WERI-Rb-1 (cell line): ENCODE results near the gene CHKA.

ENCODE experiments used
- DNase-seq: peaks from one replicate; pipeline ENCODE4 v3.0.0-alpha.2; 2020
- H3K27ac ChIP-seq: fragments of 250-450 bp; sonication (Bioruptor Pico); 2 replicates; pipeline ENCODE4 v1.5.1; 2020; ENCODE audit warnings: mild to moderate bottlenecking, moderate library complexity
- H3K27me3 ChIP-seq: fragments of 250-450 bp; sonication (Bioruptor Pico); 2 replicates; pipeline ENCODE4 v1.5.1; 2021; ENCODE audit warnings: mild to moderate bottlenecking, low read depth, moderate library complexity; ENCODE audit not compliant: insufficient read depth, severe bottlenecking
- H3K36me3 ChIP-seq: fragments of 250-450 bp; sonication (Bioruptor Pico); 2 replicates; pipeline ENCODE4 v1.5.1; 2020; ENCODE audit warnings: mild to moderate bottlenecking, moderate library complexity
- H3K4me3 ChIP-seq: 2 replicates; pipeline ENCODE4 v1.5.1; 2011; ENCODE audit warnings: low read depth, mild to moderate bottlenecking, control low read depth, low read length
- H3K9me3 ChIP-seq: fragments of 250-450 bp; sonication (Bioruptor Pico); 2 replicates; pipeline ENCODE4 v1.5.1; 2021; ENCODE audit warnings: mild to moderate bottlenecking, moderate library complexity; ENCODE audit not compliant: severe bottlenecking
- TF ChIP-seq, protein P1 (sequence below): IDR thresholded peaks from 2 replicates; pipeline ENCODE4 v1.5.1; 2011; ENCODE audit warnings: low read depth, mild to moderate bottlenecking, control low read depth, inconsistent platforms, low read length

The CHKA gene

DNA sequence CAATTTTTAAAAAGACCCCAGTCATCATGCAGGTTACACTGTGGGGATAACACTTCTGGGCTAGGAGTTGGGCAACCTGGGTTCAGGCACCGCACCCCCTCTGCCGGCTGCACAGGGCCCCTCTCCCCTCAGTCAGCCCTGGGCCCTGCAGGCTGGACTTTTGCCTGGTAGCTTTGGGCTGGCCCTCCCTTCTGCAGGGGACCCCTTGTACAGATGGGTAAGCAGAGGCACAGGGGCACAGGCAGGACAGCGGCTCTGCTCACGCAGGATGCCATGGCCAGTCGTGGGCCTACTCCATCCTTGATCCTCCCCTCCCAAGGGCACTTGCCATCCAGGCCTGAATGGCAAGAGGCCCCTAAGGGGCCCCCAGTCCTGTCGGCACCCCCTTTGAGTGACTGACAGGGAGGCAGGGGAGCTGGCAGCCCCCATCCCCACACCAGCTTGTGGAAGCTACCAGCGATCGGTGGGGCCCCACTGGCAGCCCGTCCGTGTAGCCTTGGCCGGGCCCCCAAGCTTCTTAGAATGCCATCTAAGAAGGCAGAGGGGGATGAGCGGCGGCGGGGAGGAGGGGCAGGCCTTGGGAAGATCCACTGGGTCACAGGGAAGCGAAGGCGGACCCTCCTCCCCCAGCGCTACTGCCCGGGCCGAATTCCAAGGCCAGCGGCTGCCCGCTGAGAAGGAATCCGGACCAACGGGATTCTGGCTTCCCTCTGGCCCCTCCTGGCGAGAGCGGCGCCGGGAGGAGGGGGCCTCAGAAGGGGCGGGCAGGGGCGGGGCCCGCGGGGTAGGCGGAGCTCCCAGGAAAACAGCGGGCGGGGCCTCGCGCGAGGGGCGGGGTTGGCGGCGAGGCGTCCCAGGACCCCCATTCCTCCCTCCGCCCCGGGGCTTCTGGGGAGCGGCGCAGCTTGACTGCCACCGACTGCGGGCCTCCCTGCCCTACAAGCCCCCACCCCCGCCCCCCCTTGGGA is 6.8 kb upstream of the CHKA start:
- TF ChIP-seq, protein P1, sequence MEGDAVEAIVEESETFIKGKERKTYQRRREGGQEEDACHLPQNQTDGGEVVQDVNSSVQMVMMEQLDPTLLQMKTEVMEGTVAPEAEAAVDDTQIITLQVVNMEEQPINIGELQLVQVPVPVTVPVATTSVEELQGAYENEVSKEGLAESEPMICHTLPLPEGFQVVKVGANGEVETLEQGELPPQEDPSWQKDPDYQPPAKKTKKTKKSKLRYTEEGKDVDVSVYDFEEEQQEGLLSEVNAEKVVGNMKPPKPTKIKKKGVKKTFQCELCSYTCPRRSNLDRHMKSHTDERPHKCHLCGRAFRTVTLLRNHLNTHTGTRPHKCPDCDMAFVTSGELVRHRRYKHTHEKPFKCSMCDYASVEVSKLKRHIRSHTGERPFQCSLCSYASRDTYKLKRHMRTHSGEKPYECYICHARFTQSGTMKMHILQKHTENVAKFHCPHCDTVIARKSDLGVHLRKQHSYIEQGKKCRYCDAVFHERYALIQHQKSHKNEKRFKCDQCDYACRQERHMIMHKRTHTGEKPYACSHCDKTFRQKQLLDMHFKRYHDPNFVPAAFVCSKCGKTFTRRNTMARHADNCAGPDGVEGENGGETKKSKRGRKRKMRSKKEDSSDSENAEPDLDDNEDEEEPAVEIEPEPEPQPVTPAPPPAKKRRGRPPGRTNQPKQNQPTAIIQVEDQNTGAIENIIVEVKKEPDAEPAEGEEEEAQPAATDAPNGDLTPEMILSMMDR: no peak
- H3K27ac ChIP-seq: peak overlapping the region; percentile 18
- H3K9me3 ChIP-seq: peaks cover 12% of the 10 kb centered on the region
- H3K27me3 ChIP-seq: no peaks in the 10 kb centered on the region
- peak; percentile 69 for DNase-seq
- H3K36me3 ChIP-seq: no peaks in the 10 kb centered on the region
- H3K4me3 ChIP-seq: peak overlapping the region; percentile 58

DNA sequence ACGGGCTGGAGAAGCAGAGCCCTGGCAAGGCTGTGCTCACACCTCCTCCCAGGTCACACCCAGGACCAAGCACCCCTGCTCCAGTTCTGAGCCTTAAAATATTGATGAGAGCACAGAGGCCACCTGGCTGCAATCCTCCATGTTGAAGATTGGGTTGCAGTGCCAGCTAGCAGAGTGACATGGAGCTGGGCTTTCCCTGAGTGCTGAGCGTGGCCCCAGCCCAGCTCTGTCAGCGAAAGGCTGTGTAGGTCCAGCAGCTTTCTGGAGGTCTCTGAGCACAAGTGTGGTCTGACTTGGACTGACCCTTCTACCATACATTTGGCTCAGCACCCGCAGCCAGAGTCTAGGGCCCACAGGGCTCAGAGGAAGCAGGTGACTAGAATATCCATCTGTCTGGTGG is 4.0 kb upstream of the CHKA start:
- TF ChIP-seq, protein P1: no peak
- Histone ChIP-seq H3K4me3 (no peak overlapping the region), H3K36me3 (no peaks in the 10 kb centered on the region), H3K27me3 (no peaks in the 10 kb centered on the region), H3K27ac (no peak overlapping the region), H3K9me3 (peaks cover 2% of the 10 kb centered on the region)
- DNase-seq: no peak

DNA sequence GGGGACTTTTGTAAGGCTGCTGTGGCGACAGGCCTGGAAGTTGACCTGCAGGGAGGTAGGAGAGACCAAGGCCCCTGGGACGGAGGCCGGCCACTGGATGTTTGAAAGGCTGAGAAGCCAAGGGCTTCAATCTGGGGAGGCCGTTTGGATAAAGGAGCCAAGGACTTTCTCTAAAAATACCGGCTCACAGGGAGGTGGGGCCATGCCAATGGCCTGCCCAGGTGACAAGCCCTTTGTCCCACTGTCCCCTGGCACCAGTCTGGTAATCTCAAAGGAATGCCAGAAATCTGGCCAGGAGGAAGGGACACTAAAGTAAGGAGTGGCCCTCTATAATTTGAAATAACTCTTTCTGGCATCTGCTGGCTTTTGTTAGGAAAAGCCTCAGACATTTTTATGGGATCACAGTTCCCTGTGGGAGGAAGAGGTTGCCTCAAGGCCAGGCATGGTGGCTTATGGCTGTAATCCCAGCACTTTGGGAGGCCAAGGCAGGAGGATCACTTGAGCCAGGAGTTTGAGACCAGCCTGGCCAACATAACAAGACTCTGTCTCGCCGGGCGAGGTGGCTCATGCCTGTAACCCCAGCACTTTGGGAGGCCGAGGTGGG is 1.9 kb upstream of the CHKA start:
- DNase-seq: no peak
- Histone ChIP-seq H3K36me3 (no peaks in the 10 kb centered on the region), H3K9me3 (no peaks in the 10 kb centered on the region), H3K27me3 (no peaks in the 10 kb centered on the region), H3K4me3 (no peak overlapping the region), H3K27ac (no peak overlapping the region)
- TF ChIP-seq, protein P1: no peak

DNA sequence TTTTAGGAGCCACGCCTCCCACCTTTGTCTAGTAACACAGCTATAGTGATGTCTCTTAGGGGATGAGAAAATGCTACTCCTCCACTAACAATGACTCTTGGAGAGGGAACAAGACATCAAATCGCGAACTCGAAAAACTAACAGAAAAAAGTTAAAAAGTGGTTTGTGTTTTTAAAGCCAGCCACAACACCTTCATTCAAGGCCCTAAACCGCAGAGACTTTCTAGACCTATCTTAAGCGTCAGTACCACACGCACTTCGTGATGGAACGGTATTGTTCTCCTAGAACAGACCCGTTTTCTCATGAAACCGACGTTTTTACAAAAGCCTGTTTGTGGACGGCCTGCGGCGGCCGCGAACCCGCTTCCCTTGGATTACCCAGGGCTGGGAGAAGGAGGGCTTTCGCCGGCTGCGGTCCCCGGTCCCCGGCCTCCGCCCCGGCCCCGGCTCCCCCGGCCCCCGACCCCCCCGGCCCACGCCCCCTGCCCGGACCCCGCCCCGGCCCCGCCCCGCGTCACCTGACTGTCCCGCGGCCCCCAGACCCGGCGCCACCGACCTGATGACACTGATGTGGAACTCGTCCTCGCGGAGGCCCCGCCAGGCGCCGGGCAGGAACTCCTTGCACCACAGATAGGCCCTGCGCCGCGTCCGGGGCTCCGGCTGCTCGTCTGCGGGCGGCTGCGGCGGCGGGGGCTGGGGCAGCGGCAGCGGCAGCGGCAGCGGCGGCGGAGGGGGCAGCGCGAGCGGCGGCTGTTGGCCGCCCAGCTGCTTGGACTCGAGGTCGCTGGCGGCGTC is 718 bp downstream of the CHKA start:
- DNase-seq: peak; percentile 57
- Histone ChIP-seq H3K9me3 (no peaks in the 10 kb centered on the region), H3K4me3 (peak overlapping the region; percentile 66), H3K27ac (peak overlapping the region; percentile 78), H3K36me3 (no peaks in the 10 kb centered on the region), H3K27me3 (no peaks in the 10 kb centered on the region)
- TF ChIP-seq, protein P1: no peak

DNA sequence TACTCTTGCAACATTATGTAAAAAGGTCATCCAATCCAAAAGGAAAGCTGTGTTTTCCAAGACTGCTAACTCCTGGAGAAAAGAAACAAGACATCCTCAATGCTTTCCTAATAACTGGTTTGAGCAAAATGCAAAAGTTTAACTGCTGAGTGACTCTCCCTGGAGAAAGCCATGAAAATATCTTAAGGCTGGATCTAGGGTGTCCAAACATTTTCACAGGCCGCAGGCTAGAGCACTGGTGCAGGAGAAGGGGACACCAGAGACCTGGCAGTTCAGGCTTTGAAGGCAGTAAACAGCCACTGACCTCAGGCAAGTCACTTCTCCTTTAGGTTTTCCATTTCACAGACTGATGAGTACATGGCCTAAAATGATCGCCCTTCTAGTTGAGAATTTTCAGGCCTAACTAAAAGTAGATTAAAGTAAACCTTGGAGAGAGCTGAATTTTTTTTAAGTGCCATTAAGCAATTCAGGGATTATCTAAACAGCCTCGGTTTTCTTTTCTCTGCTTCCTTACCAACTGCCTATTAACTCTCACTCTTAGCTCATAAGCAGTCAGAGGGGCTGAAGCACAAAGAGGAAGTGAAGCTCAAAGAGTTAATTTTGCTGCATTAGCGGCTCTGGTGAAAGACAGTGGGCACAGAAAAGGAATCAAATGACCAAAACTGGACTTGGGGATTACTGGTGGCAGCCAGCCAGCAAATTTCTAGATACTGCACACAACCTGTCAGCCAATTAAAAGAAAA is 2.3 kb downstream of the CHKA start:
- H3K9me3 ChIP-seq: no peaks in the 10 kb centered on the region
- no peak overlapping the region for H3K27ac ChIP-seq
- no peak overlapping the region for H3K4me3 ChIP-seq
- DNase-seq: no peak
- no peaks in the 10 kb centered on the region for H3K36me3 ChIP-seq
- H3K27me3 ChIP-seq: no peaks in the 10 kb centered on the region
- TF ChIP-seq, protein P1: no peak
